HG02852 (cell line): ENCODE results near the gene CFAP46.

Experiments
- ATAC-seq: cut with Tn5 transposase; IDR thresholded peaks from one replicate; pipeline ENCODE4 v1.9.1; 2021; ENCODE audit warnings: mild to moderate bottlenecking, moderate library complexity; ENCODE audit not compliant: unreplicated experiment

The CFAP46 gene

DNA sequence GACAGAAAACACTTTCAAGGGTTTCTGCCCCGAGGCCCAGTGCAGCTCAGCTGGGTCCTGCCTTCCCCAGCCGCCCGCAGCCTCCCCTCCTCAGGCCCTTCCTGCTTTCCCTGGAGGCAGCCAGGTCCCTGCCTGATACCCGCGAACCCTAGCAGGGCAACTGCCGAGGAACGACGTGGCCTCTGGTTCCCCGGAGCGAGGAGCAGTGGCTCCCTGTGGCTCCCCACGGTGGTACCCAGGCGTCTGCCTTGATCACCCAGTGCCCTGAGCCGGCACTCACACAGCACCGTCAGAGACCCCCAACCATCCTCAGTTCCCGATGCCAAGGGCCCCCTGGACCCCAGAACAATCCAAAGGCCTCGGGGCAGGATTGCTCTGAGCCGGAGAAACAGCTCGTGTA is 58.3 kb downstream of the CFAP46 start:
- no peak for ATAC-seq

DNA sequence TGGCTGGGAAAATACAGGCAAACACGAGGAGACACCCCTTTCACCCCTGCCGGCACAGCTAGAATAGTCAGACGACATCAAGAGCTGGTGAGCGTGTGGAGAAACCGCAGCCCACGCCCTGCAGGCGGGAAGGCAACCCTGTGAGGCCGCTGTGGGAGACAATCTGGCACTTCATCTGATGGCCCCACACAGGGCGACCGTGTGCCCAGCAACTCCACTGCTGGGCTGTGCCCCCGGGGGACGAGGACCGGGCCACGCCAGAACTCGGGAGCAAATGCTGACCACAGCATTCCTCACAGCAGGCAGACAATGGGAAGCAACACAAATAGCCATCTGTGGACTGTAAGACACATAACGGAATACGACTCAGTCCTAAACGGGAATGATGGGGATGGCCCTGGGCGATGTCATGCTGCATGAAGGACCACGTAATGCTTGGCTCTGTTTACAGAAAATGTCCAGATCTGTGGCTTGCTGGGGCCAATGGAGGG is 58.9 kb downstream of the CFAP46 start:
- ATAC-seq, result no peak

DNA sequence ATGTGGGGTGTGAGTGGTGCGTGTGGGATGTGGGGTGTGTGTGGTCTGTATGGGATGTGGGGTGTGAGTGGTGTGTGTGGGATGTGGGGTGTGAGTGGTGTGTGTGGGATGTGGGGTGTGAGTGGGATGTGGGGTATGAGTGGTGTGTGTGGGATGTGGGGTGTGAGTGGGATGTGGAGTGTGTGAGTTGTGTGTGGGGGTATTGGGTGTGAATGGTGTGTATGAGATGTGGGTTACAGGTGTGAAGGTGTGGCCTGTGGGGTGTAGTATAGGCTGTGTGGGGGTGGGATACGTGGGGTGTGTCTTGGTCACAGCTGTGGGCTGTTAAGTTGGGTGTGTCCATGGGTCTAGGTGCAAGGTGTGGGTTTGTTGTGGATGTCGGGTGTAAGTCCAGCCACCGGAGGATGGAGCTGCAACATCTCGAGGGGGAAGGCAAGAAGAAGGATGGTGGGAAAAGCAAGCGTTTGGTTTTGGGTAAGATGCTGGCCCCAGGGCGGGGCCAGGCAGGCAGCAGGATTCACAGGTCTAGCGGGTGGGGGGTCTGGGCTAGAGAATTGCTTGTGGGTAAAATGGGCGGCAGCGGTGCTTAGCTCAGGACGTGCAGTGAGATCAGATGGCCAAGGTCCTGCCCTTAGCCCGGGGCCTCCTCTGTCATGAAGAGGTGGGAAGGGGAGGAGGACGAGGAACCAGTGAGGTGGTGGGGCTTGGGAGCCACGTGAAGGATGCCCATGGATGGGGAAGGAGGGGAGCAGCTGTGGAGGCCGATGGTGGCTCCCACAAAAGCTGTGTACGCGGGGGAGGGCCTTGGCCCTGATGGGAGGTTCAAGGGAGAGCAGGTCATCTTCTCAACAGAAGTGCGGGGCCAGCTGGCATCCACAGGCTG is 60.1 kb downstream of the CFAP46 start:
- ATAC-seq, result no peak

DNA sequence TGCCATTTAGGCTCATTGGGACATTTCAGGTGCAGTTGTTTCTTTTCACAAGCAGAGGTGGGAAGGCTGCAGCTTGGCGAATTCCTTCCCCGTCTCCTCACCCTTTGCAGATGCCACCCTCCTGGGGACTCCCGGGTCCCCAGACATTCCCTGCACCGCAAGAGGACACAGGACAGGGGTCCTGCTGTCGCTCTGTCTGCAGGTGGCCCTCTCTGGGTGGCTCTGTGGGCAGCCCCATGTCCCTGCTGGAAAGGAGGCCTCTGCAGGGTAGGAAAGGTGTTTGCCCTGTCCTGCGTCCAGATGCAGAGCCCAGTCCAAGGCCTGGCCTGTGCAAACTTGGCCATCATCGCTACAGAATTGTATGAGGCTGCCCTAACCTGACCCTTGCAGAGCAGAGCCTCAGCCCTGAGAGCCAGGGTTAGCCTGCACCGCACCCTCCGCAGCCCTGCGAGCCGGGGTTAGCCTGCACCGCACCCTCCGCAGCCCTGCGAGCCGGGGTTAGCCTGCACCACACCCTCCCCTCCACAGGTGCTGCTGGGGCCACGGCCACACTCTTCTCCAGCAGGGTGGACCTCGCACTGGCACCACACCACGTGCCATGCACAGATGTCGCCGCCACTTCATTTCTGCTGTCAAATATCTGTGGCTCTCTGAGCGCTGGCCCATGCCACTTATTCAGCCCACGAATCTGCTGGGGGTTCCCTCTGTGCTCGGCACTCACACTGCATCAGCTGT is 61.0 kb downstream of the CFAP46 start:
- ATAC-seq, result no peak

DNA sequence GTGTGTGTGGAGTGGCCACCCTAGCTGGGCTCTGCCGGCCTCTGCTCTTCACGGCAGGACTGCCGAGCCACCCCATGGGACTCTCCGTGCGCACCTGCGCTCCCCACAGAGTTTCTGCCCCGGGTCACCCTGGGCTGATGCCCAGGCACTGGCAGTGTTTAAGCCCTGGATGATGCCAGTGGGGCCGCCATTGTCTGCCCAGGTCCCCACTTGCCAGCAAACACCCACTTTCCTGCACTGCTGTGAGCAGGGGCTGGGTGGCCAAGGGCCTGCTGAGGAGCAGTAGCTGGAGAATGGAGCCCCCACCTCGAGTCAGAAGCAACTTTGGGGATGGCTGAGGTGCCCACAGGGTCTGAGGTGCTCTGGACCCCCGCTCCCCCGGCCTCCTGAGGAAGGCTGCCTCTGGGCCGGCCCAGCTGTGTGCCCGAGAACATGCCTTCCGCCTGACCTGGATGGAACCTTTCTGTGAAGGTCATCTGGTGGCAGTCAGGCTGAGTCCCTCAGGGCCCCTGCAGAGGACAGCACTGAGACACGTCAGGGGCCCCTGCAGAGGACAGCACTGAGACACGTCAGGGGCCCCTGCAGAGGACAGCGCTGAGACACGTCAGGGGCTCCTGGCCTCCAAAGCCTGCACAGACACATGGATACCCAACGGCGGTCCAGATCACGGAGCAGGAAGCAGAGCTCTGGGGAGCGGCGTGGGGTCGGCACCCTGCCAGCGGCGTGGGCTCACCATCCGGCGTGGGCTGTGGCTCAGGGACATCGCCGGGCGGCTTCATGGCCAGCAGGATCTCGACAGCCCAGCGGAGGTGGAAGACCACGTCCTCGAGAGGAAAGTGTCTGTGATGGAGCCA is 62.0 kb downstream of the CFAP46 start:
- no peak for ATAC-seq

DNA sequence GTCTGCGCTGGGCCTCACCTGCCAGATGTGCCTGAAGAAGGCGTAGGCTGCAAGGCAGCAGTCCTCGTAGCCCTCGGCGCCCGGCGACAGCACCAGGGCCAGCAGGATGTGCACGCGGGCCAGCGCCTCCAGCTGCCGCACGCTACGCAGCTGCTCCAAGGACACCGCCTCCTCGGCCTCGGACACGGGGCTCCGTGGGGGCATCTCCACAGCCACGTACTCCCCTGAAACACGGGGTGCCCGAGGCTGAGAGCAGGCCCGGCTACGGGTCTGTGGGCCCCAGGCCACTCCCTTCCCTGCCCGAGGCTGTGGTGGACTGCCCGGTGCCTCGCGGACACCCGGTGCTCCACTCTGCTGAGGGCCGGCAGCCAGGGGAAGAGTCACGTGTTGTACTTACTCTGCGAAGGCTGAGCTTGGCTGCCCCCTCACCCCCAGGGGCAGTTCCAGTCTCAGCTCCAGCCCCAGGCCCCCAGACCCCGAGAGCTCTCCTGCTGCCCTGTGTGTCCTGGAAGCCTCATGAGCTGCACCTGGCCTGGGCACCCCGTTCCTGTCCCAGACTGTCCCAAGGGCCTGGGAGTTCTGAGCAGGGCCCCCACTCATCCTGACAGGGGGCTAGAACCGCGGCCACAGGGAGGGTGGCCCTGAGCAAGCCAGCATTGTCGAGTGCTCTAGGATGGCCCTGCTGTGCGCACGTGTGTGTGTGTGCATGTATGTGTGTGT is 62.8 kb downstream of the CFAP46 start:
- no peak for ATAC-seq

DNA sequence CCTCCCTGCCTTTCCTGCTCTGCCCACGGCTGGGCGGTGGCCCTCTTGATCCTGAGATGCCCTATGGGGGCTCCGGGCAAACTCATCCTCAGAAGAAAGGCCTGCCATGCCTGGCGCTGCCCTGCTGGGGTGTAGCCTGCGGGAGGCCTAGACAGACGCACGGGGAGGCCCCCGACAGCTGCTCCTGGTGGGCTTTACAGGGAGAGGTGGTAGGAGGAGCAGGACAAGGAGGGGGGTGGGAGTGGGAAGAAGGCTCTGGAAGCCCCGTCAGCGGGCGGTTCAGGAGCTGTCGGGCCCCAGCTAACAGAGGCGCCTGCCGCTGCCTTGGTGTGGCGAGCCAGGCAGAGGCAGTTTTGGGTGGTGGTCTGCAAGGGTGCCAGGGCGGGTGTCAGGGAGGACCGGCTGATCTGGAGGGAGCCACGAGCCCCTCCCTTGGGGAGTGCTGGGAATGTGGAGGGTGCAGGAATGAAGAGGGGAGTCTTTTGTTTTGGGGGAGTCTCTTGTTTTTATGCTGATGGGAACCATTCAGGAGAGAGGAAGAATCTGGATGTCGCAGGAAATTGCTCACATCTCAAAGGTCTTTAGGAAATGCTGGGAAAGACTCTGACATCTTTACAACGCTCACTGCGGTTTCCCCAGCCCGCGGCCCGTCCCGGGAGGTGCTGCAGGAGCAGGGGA is 63.5 kb downstream of the CFAP46 start:
- no peak for ATAC-seq

DNA sequence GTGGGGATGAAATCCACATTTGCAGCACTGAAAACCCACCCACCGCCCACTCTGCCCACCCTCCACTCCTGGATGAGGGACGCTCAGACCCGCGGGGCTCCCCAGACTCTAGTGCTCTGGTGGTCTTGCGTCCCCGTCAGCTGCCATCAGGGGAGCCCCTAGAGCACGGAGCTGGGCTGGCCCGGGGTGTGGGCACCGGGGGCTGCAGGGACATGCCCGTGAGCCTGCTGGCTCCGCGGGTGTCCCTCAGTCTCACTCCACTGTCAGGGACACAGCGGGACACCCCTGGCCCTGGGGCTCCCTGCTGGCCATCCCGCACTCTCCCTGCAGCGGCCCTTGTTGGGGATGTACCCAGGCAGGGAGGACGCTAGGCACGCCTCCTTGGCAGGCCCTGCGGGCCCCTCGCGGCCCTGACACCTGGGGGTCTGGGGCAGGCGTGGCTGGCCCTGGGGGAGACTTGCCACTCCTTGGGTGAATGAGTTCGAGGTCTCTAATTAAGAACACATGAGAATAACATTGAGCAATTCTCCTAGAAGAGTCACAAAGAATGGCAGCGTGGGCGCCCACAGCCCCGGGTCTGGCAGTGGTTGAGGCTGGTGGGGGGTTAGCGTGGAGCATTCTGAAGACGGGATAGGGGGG is 64.2 kb downstream of the CFAP46 start:
- ATAC-seq, result no peak

DNA sequence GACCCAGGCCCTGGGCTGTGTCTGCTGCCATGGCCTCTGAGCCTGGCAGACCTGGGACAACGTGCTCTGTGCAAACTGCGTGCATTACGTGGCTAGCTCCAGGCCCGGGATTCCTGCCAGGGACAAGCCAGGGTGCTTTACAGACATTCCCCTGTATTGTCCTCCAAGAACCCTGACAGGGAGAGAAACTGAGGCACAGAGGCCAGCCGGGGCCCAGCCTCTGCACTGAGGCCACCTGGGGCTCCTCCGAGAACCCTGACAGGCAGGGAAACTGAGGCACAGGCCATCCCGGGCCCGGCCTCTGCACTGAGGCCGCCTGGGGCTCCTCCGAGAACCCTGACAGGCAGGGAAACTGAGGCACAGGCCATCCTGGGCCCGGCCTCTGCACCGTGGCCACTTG is 64.9 kb downstream of the CFAP46 start:
- ATAC-seq, result no peak

DNA sequence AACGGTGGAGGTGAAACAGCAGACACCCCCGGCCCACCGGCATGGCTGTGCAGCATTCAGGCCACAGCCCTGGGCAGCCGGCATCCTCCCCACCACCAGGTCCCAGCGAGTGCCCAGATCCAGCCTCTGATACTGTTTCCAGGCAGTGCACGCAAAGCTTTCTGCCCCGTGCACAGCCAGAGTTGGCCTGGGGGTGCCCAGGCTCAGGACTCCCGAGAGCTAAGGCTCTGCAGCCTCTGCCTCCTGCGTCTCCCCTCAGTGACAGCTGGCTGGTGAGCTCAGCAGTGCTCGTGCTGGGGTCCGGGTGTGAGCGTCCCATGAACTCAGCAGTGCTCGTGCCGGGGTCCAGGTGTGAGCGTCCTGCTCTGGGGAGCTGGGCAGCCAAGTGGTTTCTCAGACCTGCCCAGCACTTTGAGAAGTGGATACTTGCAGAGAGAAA is 65.4 kb downstream of the CFAP46 start:
- ATAC-seq, result no peak

DNA sequence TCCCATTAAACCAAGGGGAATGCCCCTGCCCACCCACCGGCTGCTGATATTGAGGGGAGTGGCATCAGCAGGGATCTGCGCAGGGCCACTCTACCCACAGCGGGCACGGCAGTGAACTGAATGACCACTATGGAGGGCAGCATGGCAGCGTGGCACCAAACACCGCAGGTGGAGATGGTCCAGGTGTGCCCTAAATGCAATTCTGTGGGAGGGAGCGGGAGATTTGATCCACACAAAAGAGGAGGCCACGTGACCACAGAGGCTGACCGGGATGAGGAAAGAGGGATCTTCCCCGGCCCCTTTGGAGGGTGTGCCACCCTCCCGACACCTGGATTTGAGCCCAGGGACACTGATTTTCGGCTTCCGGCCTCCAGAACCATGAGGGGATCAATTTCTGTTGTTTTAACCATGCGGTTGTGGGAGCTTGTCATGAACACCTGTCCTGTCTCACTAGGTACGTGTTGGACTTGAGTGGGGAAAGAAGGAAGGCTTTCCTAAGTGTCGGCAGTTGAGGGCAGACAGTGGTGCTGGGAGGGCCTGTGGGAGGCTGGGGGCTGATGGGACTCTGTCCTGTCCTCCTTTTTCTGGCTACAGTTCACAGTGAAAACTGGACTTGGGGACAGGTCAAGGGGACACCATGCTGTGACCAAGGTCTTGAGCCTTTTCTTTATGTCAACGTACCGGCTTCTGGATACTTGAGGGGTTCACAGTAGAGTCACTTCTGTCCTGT is 66.1 kb downstream of the CFAP46 start:
- ATAC-seq, result no peak

DNA sequence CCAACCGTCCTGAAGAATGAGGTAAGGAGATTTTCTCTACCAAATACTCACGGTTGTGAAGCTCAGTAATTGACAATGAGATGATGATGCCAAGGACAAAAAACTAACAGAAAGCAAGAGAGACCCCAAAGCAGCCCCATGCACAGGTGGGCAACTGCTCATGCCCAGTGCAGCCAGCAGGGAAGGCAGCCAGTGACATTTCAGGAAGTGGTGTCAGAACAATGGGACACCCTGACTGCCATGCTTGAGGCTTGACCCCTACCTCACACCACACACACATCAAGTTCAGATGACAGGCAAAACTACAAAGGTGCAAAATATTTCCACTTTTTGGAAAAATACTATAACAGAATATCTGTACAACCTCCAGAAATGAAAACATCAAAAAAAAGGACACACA is 66.9 kb downstream of the CFAP46 start:
- ATAC-seq, result no peak

DNA sequence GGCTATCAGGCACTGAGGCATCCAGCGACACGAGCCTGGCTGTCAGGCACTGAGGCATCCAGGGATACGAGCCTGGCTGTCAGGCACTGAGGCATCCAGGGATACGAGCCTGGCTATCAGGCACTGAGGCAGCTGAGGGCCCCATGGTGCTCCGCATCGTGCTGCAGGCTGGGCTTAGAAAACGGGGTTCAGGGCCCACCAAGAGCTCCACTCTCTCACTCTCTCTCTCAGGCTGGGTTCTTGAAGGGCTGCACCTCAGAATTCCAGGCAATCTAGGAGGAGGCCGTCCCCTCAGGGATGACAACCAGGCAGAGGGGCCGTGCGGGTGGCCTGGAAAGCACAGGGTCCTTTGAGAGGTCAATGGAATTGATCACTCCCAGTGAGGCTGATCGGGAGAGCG is 69.0 kb downstream of the CFAP46 start:
- no peak for ATAC-seq

DNA sequence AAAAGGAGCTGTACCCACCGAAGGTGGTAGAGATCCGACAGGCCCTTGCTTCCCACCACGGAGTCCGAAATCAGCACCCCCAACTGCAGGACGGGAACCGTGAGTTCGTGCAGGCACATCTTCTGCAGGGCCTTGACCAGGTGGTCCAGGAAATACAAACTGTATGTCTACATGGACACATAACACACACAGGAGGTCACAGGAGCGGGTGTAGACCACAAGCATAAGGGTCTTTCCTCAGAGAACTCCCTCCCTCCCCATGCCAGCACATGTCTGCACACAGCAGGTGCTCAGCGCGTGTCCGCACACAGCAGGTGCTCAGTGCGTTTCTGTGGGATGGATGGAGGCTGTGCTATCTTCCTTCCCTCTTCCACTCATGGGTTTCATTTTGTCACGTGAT is 69.7 kb downstream of the CFAP46 start:
- ATAC-seq, result no peak

DNA sequence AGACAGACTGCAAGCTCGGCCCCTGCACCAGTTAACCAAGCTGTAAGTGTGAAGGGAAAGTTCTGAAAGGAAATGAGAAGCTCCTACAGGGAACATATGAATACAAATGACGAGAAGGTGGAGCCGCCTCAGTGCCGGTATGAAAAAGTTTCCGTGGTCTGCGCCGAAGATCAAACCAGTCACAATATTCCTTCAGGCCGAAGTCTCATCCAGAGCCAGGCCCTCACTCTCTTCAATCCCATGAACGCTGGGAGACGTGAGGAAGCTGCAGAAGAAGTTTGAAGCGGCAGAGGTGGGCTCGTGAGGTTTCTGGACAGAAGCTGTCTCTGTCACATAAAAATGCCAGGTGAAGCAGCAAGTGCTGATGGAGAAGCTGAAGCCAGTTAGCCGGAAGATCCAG is 71.9 kb downstream of the CFAP46 start:
- ATAC-seq, result no peak

DNA sequence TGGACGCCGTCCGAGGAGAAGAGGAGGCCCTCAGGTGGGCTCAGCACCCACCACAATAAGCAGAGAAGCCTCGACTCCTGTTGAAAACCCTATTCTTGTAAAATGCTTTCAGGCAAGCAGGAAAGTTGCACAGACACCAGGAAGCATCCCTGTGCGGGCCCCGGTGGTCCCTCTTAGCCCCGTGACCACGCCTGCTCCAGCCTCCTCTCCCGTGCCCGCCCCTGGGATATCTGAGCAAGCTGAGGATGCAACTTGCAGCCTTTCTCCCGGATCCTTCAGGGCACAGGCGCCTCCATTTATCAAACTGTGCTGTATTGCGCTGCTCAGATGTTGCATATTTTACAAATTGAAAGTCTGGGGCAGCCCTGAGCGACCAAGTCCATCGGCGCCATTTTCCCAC is 72.7 kb downstream of the CFAP46 start:
- ATAC-seq, result no peak

DNA sequence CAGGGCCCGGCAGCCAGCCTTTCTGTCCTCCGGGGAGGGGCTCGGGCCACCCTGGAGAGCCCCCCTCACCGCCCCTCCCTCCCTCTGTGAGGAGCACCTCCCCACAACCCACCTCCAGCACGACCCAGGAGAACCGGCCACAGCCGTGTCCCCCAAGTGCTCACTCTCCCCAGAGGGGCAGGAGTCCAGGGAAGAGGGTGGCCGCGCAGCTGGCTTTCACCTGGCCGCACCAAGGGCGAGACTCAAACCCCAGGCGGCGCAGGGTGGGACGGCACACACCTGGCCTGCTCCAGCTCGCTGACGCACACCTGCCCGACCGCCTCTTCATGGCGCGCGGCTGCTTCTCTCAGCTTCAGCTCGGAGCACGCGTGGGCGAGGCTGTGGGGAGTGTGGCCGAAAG is 73.4 kb downstream of the CFAP46 start:
- ATAC-seq, result no peak

DNA sequence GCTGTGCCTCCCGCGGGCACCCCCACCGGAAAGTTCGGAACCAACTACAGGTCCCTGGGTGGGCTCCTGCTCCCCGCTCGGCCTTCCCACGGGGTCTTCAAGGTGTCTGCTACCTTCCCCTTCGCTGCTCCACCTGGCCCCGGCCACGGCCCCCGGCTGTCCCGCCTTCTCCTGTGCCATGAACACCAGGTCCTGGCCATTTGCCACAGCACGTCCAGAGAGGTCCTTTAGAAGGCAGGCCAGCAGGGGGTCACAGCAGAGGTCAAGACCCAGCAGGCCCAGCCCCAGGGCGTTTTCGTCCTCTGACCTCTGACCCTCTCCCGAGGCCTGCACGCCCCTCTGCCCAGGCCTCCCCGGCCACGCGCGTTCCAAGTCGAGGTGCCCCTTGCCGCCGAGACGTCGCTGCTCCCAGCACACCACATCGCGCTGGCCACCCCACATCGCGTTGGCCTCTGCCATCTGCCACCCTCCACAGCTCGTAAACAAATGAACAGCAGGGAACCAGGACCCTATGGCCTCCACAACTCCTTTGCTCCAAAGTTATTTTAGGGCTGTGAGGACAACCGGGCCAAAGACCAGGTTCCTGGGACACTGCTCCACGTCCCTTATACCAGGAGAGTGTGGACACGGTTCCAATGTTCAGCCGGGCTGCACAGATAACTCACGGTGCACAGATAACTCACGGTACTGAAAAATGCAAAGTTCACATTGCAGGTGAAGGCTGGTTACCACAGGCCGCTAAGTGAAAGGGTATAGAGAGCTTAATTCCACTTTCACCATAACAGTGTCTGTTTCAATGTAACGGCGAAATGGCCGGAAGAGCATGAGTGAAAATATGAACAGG is 74.3 kb downstream of the CFAP46 start:
- no peak for ATAC-seq
